Nucleus accumbens (tissue), 56 donors: Measurements from ENCODE around the gene SF3B3.

Experiments
- DNase-seq, 56 donors: peaks; one replicate each; lab custom pipeline; 2025; lab: John Stamatoyannopoulos, UW

Gene SF3B3

GRCh38 chr16:70523743-70524398 lies at the start of gene SF3B3:
TSS of gene SF3B3 (plus strand) at chr16:70523816. CDS start at chr16:70526657, 2,841 bp downstream.
- DNase-seq: peak in 55 of 56 donors; percentile 12 to 90 (median 70)

GRCh38 chr16:70474320-70475053 lies 49.1 kb upstream of the SF3B3 start:
- no peak for DNase-seq

- DNase-seq: no peak
These were observed 48.4 kb upstream of the SF3B3 start for GRCh38 chr16:70475054-70475871.

- DNase-seq: peak in 2 of 56 donors; percentile 4 to 7
These were observed 47.2 kb upstream of the SF3B3 start for GRCh38 chr16:70476272-70477020.

GRCh38 chr16:70478169-70478568 lies 45.4 kb upstream of the SF3B3 start:
- no peak for DNase-seq

- DNase-seq: no peak
These were observed 44.7 kb upstream of the SF3B3 start for GRCh38 chr16:70478912-70479341.

GRCh38 chr16:70480127-70481105 lies 43.2 kb upstream of the SF3B3 start:
- no peak for DNase-seq

- DNase-seq: no peak
These were observed 41.6 kb upstream of the SF3B3 start for GRCh38 chr16:70481929-70482536.

GRCh38 chr16:70482624-70483023 lies 41.0 kb upstream of the SF3B3 start:
- no peak for DNase-seq

GRCh38 chr16:70483426-70483825 lies 40.2 kb upstream of the SF3B3 start:
- no peak for DNase-seq

GRCh38 chr16:70484867-70485266 lies 38.7 kb upstream of the SF3B3 start:
- DNase-seq: no peak

GRCh38 chr16:70490261-70490660 lies 33.4 kb upstream of the SF3B3 start:
- DNase-seq: peak in 20 of 56 donors; percentile 2 to 62 (median 30)

GRCh38 chr16:70493802-70494201 lies 29.8 kb upstream of the SF3B3 start:
- no peak for DNase-seq

GRCh38 chr16:70494202-70494770 lies 29.3 kb upstream of the SF3B3 start:
- DNase-seq: no peak

GRCh38 chr16:70494777-70495176 lies 28.8 kb upstream of the SF3B3 start:
- no peak for DNase-seq

- no peak for DNase-seq
These were observed 28.0 kb upstream of the SF3B3 start for GRCh38 chr16:70495425-70496182.

- DNase-seq: no peak
These were observed 27.1 kb upstream of the SF3B3 start for GRCh38 chr16:70496513-70496912.

- no peak for DNase-seq
These were observed 14.9 kb upstream of the SF3B3 start for GRCh38 chr16:70508752-70509151.
